ENCODE measurements around the gene SLTM.
"Not testable (repeated sequence)": the region's sequence is repeated elsewhere in the genome, so short reads cannot be mapped to it uniquely, and the experiment has no call there.

The SLTM gene

DNA sequence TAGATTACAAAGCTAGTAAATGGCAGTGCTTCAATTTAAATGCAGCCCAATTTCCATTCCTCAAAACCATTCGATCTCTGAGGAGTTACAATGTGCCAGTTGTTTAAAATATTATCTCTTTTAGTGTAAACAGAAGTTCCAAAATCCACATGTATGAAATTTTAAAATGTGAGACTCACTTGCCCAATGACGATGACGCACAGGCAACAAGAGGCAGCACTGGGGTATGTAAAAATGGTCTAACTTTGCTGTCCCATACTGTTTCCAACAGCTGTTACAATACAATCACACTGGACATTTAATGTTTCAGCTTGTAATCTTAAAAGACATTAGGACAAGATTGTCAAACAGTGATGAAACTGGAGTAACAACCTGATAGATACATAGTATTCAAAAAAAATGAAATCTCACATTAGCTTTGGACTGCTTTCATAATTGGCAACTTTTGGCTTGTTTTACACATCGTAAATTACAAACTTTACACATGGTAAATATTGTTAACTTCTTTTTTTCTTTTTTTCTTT is 12.2 kb downstream of the SLTM start:
- no peak for TF ChIP-seq JUND (IDR thresholded peaks at IDR 0.05; ENCODE audit: low read depth)
- in situ Hi-C loops (cut with HindIII; ENCODE audit: low pct_unique_long_range_greater_than_20kb, low sequenced_read_pairs), result no loop called here
- no peak for DNase-seq (ENCODE audit: low read depth in 1 of 2, low spot score in 1 of 2)

DNA sequence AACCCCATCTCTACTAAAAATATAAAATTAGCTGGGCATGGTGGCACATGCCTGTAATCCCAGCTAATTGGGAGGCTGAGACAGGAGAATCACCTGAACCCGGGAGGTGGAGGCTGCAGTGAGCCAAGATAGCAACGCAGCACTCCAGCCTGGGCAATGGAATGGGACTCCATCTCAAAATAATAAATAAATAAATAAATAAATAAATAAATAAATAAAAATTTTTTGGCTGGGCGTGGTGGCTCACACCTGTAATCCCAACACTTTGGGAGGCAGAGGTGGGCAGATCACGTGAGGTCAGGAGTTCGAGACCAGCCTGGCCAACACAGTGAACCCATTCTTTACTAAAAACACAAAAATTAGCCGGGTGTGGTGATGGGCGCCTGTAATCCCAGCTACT is 13.0 kb downstream of the SLTM start:
- DNase-seq (ENCODE audit: low read depth in 1 of 2, low spot score in 1 of 2); in situ Hi-C loops (cut with HindIII; ENCODE audit: low pct_unique_long_range_greater_than_20kb, low sequenced_read_pairs): not testable (repeated sequence)

DNA sequence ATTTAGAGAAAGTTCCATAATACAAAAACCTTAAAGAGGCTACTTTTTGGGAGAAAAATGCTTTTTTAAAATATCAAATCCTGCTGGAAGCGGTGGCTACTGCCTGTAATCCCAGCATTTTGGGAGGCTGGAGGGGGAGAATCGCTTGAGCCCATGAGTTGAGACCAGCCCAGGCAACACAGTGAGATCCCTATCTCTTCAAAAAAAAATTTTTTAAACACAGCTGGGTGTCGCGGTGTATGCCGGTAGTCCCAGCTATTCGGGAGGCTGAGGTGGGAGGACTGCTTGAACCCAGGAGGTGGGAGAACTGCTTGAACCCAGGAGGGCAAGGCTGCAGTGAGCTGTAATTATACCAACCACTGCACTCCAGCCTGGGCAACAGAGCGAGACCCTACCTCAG is 14.2 kb downstream of the SLTM start:
- in situ Hi-C loops (cut with HindIII; ENCODE audit: low pct_unique_long_range_greater_than_20kb, low sequenced_read_pairs), result no loop called here
- DNase-seq (ENCODE audit: low read depth in 1 of 2, low spot score in 1 of 2), result no peak
- no peak for TF ChIP-seq JUND (IDR thresholded peaks at IDR 0.05; ENCODE audit: low read depth)

DNA sequence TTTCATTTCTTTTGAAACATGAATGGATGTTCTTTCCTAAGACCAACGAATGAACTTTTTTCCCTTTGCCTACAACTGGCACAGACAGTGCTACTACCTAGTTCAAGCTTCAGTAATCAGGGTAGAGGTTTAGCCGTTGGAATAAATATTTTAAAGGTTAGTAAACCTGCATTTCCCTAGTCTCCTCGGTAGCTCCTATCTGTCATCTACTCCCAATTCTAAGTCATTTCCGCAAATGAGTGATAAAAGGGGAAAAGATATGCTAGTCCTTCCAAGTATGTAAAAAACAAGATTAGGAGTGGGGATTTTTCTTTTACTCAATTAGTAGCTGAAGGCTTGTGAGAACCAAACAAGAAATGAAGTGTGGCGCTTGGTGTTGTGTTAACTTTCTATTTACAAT is 15.2 kb downstream of the SLTM start:
- TF ChIP-seq JUND (IDR thresholded peaks at IDR 0.05; ENCODE audit: low read depth), result no peak
- DNase-seq (ENCODE audit: low read depth in 1 of 2, low spot score in 1 of 2), result no peak
- in situ Hi-C loops (cut with HindIII; ENCODE audit: low pct_unique_long_range_greater_than_20kb, low sequenced_read_pairs), result no loop called here

DNA sequence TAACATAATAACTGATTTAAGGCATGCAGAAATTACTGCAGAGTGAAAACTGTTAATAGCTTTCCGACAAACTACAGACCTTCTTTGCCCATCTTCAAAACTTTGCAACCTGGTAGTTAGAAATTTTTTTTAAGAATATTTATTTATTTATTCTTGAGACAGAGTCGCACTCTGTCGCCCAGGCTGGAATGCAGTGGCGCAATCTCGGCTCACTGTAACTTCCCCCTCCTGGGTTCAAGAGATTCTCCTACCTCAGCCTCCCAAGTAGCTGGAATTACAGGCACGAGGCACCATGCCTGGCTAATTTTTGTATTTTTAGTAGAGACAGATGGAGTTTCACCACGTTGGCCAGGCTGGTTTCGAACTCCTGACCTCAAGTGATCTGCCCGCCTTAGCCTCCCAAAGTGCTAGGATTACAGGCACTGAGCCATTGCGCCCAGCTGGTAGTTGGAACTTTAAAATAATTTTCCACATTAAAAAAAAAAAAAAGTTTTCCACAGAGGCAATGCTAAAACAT is 15.8 kb downstream of the SLTM start:
- DNase-seq (ENCODE audit: low read depth in 1 of 2, low spot score in 1 of 2); in situ Hi-C loops (cut with HindIII; ENCODE audit: low pct_unique_long_range_greater_than_20kb, low sequenced_read_pairs): not testable (repeated sequence)

DNA sequence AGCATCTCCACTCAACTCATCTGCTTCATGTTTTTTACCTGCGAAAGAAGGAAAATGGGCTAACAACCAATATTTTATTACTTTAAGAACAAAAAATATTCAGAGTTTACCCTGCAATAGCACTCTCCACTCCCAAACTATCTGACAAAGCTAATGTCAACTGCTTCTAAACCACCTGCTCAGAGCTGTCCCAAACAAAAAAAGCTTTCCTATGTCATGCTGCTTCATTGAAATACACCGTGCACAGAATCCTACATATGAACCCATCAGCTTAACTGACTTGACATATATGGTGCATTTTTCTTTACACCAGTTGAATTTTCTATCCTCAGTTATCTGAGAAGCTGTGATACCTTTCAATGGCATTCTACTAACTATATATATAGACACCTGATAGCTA is 16.5 kb downstream of the SLTM start:
- DNase-seq (ENCODE audit: low read depth in 1 of 2, low spot score in 1 of 2), result no peak
- no peak for TF ChIP-seq JUND (IDR thresholded peaks at IDR 0.05; ENCODE audit: low read depth)
- in situ Hi-C loops (cut with HindIII; ENCODE audit: low pct_unique_long_range_greater_than_20kb, low sequenced_read_pairs), result no loop called here

DNA sequence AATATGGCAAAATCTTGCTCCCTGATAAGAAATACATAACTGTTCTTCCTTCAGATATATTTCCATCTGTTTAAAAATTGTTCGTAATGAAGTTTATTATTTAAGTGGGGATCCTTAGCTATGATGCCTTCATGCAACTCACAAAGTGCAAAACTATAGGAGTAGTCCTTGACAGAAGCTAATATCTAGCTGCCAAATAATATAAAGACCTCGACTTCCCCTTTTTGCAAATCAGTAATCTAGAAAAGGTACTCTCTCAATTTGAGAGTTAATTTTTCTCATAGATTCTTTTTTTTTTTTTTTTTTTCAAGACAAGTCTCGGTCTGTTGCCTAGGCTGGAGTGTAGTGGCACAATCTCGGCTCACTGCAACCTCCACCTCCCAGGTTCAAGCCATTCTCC is 23.0 kb downstream of the SLTM start:
- no peak for DNase-seq (ENCODE audit: low read depth in 1 of 2, low spot score in 1 of 2)
- in situ Hi-C loops (cut with HindIII; ENCODE audit: low pct_unique_long_range_greater_than_20kb, low sequenced_read_pairs), result no loop called here
- no peak for TF ChIP-seq JUND (IDR thresholded peaks at IDR 0.05; ENCODE audit: low read depth)

DNA sequence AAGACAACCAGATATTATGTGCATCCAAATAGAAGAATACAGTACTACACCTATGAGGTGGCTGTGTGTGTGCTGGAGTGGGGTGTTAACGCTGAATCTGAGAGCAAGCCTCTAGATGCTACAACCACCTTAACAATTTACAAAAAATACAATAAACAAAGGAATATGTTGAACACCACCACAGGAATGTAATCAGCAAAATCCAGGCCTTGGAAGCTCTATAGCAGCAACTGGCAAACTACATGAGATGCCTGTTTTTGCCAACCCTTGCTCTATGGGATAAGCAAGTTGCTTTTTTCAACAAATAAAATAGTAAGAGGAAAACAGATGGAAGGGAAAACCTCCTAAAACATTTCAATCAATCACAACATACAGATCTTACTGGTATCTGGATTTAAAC is 23.9 kb downstream of the SLTM start:
- no peak for DNase-seq (ENCODE audit: low read depth in 1 of 2, low spot score in 1 of 2)
- in situ Hi-C loops (cut with HindIII; ENCODE audit: low pct_unique_long_range_greater_than_20kb, low sequenced_read_pairs), result no loop called here

DNA sequence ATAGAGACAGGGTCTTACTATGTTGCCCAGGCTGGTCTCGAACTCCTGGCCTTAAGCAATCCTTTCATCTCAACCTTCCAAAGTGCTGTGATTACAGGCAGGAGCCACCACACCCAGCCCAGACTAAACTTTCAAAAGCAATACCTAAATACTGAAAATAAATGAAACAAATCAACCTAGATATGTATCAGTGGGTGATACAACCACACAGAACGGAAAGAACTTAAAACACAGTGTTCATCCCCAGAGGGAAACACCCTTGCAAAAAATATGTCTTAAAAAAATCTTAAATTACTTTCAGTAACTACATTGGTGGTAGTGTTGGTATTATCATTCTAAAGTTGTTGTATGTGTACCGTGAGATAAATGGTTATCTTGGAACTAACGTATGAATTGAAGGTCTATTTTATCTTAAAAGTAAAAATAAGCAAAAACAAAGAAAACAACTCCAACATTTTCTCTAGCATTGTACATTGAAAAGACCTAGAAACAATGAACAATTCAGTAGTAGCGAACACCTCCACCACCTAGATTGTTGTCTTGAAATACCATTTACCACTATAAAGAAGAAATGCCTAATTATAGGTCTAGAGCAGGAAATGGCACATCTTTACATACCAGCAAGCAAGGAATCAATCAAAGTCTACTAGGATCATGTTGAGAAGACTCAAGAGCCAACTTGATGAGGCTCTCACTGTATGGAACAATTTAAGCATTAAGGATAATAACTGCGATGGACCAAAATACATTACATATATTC is 24.7 kb downstream of the SLTM start:
- no peak for DNase-seq (ENCODE audit: low read depth in 1 of 2, low spot score in 1 of 2)
- no peak for TF ChIP-seq JUND (IDR thresholded peaks at IDR 0.05; ENCODE audit: low read depth)
- in situ Hi-C loops (cut with HindIII; ENCODE audit: low pct_unique_long_range_greater_than_20kb, low sequenced_read_pairs), result no loop called here

More for the DNA sequence above, 23.9 kb downstream of the SLTM start:
- TF ChIP-seq JUND (IDR thresholded peaks at IDR 0.05; ENCODE audit: low read depth), result no peak

DNA sequence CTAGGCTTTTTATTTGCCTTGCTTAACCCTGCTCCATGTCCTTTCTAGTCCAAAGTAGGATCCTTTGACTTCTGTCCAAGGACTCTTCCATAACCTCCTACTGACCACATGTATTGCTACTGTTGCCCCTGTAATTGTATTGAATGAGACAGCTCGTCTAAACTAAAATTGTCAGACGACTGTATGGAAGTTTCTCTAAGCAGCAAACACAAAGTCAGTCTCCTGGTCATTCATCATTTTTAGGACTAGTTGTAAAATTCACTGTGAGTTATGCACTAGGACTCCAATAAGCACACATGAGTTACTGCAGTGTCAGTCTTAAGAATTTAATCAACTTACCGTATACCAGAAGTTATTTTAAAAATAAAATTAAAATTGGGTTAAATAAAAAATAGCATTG is 32.8 kb downstream of the SLTM start:
- DNase-seq (ENCODE audit: low read depth in 1 of 2, low spot score in 1 of 2), result no peak
- no peak for TF ChIP-seq JUND (IDR thresholded peaks at IDR 0.05; ENCODE audit: low read depth)
- in situ Hi-C loops (cut with HindIII; ENCODE audit: low pct_unique_long_range_greater_than_20kb, low sequenced_read_pairs), result no loop called here

DNA sequence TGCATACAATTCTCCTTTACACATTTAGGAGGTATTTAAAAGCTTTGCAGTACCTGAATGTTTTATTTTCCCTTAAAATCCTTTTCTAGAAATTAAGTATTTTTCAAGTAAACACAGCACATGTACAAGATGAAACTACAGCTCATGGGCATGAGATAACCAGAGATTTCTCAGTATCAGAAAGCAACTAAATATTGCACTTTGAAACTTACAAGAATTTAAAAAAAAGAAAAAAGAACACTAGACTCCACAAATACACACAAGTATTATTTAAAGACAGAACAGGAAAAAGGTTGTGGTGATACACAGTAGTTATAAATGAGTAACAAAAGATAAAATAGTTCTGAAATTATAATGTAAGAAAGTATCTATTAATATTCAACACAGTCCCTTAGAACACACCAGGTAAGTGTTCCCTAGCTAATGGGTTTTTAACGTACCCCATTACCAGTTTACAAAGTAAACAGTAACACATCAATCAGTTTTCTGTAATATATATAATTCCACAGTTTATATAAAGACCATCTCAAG is 35.3 kb downstream of the SLTM start:
- in situ Hi-C loops (cut with HindIII; ENCODE audit: low pct_unique_long_range_greater_than_20kb, low sequenced_read_pairs), result no loop called here
- no peak for TF ChIP-seq JUND (IDR thresholded peaks at IDR 0.05; ENCODE audit: low read depth)

DNA sequence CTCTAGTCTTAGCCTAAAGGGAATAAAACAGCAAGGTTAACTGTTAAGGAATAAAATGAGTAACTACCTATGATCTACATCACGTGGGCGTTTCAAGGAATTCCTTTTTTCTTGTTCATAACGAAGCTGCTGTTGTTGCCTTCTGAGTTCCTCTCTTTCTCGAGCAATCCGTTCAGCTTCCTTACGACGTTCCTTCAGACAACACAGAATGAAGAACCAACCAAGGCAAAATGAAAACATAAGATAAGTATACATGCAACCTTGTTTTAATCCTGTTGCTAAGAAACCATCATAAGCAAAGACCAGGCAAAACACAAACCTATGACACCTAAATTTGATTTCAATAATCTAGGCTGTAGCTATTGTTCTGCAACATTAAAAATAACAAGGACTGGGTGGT is 44.1 kb downstream of the SLTM start:
- TF ChIP-seq JUND (IDR thresholded peaks at IDR 0.05; ENCODE audit: low read depth), result no peak
- in situ Hi-C loops (cut with HindIII; ENCODE audit: low pct_unique_long_range_greater_than_20kb, low sequenced_read_pairs), result no loop called here
- no peak for DNase-seq (ENCODE audit: low read depth in 1 of 2, low spot score in 1 of 2)

More for the DNA sequence above, 35.3 kb downstream of the SLTM start:
- DNase-seq (ENCODE audit: low read depth in 1 of 2, low spot score in 1 of 2), result no peak

DNA sequence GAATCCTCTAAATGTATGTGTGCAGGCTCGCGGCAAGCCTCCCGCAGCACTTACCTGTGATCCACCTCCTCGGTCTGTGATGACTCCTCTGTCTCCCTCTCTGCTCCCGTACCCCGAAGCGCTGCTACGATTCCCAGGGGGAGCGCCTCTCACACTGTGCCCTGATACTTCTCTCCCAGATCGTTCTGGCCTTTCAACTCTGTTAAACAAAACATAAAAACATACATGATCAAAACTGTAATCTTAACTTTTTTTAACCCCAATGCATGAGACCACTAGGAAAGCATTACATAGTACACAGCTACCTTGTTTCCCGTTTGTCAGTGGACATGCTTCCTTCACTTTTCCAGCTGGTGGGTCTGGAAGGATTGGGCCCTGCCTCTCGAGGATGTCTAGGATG is 46.6 kb downstream of the SLTM start:
- no peak for DNase-seq (ENCODE audit: low read depth in 1 of 2, low spot score in 1 of 2)
- in situ Hi-C loops (cut with HindIII; ENCODE audit: low pct_unique_long_range_greater_than_20kb, low sequenced_read_pairs), result no loop called here
- TF ChIP-seq JUND (IDR thresholded peaks at IDR 0.05; ENCODE audit: low read depth), result no peak

DNA sequence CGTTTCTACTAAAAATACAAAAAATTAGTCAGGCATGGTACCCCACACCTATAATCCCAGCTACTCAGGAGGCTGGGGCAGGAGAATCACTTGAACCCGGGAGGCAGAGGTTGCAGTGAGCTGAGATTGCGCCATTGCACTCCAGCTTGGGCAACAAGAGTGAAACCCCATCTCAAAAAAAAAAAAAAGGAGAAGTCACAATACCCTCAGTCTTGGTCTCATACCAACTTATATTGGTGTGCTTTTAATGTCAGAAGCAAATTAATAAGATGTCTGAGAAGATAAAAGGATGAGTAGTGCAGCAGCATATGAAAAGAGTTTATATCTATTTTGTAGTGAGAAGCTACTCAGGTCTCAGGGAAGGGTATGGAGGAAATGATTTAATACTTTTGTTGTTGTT is 49.6 kb downstream of the SLTM start:
- in situ Hi-C loops (cut with HindIII; ENCODE audit: low pct_unique_long_range_greater_than_20kb, low sequenced_read_pairs); DNase-seq (ENCODE audit: low read depth in 1 of 2, low spot score in 1 of 2): not testable (repeated sequence)
